NCI-H1105 (cell line): ENCODE data around the gene MSI2.

Source experiments
- DNase-seq: peaks from one replicate; lab custom pipeline; 2025; lab: John Stamatoyannopoulos, UW

Gene MSI2

DNA sequence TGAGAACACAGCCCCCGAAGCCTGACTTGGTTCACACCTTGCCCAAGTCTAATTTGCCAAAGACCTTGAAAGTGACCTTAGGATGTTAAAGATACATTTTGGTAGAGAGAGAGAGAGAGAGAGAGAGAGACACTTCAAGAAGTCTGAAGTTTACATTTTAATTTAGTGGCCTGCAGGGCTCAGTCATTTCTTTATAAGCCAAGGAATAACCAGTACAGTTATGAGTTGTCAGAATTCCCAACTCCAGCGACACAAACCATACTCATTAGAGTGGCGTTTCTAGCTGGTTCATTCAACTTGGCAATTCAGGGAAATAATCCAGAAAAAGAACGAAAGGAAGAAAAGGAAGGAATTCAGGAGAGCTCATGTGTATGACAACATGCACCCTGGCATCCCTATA is 284.7 kb downstream of the MSI2 start:
- DNase-seq, result no peak

DNA sequence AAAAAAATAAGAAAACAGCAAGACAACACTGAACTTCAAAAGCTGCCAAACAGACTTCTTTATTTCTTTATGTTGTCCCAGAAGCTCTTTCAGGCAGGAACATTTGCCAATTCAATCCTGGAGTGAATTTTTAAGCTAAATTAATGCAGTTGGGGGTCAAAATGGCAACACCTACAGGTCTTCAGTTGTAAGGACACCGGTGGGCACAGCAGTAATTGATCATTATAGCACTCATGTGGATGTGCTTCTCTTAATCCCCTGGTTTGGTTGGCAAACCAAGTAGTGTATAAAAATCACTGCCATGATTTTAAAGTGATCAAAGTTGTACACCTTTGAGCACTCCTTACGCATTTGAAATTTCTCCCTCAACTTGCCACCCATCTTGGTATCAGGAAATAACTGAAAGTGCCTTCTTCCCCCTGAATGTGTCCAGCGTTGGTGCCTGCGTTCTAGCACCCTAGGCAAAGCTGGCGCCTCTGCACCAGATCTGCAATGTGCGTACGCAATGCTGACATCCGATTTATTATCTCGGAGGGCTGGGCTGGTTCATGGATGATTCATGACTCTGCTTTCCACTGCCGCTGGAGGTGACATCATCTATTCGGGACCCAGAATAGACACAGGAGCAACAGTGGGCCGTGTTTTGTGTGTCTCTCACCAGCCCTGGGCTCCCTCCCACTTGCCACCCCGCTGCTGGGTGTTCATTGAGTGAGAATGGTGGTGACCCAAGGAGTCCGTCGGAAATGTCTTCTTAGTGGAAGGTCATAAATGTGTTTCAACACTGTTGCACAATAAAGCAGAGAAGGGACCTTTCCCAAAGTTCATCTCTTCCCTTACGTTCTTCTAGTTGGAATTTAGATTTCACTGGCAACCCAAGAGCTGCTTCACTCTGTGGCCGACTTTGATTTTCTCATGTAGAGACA is 285.4 kb downstream of the MSI2 start:
- no peak for DNase-seq

DNA sequence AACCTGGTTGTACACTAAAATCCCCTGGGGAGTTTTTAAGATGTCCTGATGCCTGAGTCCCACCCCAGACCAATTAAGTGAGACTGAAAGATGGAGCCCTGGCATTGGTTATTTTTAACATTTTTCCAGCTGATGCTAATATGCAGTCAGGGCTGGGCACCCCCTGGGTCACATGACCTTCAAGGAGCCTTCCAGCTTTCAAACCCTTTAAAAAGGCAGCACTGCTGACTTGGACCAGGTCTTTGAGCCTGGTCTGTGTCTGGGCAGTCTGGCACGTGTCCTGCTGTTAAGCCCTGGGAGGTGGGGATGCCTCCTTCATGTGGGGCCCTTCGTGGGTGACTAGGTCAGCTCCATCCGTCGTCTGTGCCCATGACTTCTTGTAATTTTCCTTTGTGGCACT is 286.2 kb downstream of the MSI2 start:
- no peak for DNase-seq

DNA sequence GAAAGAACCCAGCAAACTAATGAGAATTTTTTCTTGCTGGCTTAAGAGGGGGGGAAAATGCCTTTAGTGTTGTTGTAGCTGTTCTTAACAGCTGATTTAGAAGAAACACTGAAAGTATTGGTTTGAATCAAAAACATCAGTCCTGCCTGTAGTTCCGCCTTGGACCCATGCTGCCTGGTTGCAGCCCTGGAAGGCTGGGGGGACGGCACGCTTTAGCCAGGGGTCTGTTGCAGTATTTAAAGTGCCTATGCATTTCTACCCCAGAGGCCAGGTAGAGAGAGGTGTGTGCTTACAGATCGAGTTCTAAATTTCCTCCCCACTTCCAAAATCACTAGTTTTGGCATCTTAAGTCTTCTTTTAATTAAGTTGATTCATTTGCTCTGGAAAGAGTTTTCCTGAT is 286.9 kb downstream of the MSI2 start:
- no peak for DNase-seq

DNA sequence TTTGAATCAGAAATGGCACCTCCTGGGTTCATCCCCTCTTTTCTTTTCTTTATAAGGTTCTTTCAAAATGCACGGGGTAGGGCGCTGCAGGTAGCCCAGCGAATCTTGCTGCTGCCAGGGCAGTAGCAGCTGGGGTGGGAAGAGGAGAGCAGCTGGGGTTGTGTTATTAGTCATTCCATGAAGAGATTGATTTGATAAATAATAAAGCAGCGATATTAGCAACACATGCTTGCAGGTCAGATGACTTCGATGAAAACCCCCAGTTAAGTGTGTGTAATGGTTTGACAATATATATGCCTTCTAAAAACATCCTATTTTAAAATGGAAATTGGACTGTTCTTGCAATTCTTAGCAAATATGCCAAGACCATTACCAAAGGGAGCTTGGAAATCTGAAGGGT is 288.1 kb downstream of the MSI2 start:
- DNase-seq, result peak; percentile 41

DNA sequence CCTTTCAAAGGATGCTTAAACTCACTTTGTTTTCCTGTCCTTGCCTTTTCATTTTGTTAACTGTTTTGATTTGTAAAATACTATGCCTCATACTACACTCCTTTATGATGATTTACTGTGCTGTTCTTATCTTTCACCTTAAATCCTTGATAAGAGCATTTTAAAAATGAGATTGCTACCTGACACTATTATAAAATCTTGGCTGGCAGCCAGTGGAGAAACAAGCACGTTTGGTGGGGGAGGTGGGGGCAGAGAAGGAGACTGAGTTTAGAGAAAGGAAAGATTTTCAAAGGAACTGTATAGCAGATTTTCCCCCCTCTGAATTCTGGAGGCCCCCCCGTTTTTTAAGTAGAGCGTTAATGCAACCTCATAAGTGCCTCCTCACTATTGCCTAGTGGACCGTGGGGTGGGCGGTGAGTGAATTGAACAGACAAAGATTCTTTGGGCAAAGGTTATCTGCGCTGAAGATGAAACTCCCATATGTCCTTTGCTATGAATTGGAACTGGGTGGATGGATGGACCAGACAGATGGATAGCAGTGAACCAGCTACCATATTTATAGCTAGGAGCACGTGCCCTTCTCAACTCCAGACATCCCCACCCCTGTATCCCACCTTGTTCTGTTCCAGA is 288.6 kb downstream of the MSI2 start:
- DNase-seq, result peak; percentile 43

DNA sequence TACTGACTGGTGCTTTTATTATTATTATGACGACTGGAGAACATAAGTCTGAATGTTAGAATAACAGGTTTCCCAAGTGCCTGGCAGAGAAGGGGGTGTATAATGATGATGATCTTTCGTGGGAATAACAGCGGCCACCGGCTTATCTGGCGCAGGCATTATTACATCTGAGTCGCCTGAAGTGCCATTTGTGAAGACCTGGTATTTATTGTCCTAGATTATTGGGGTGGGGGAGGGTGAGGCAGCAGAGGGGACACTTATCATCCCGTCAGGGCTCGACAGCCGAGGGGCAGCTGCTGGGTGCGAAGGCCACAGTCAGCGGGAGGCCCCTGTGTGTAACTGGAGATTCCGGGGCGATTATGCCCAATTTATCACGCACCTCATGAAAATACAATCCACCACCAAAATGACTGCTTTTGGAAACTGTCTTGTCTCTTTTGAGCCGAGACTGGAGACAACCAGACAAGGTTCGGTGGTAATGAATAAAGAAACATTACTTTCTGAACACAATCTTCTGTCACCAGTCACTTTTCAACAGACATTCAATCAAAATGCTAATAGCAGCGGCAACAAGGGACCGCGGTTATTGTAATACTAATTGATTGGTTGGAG is 289.5 kb downstream of the MSI2 start:
- peak; percentile 74 for DNase-seq

DNA sequence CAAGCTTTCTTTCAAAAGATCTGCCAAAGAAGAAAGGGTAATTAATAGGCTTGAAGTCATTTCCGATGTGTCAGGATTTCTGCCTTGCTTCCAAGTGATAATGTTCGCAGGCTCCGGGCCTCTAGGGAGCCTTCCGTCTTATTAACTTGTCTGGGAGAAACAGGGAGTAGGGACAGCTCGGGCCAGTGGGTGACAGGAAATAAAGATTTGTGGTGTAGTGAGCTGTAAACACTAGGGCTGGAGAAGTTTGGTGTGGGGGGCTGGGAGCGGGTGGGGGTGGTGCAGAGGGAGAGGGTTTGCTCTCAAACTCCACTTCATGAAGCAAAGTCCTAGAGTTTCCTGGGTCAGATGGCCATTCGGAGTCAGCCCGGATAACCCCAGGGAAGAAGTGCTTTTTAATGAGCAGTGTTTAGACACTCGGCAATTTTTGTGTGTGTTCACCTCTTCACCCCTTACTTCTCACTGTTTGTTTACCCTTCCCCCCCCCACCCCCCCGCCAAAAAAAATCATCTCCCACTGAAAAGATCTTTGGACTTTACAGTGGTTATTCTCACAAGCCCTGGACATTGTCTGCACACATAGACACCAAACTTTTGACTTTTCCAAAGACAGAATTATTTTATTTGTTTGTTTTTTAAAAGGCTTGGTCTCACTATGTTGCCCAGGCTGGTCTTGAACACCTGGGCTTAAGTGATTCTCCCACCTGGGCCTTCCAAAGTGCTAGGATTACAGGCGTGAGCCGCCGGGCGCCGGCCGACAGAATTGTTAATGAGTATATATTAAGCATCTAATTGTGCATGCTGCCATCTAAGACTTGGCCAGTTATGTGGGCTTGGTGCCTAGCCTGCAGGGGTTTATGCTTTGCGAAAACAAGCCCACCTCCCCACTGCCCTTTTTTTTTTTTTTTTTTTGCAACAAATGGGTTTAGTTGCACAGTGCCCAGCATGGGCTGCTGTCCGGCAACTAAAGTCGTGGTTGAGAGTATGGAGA is 292.4 kb downstream of the MSI2 start:
- no peak for DNase-seq

DNA sequence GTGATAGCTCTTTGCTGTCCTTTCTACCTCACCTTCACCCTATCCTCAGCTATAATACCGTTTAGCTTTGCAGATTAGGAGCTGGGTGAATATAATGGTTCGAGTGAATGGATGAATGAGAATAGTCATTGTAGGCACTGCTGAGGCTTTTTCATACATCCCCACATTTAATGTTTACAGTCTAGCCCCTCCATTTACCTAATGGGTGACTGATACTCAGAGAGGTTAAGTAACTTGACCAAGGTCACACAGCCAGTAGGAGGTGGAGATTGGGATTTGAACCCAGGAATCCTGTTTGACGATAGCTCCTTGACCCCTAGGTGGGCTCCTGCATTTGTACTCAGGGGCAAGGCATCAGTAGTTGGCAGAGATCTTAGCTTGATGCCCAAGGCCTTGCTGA is 293.1 kb downstream of the MSI2 start:
- DNase-seq, result no peak

DNA sequence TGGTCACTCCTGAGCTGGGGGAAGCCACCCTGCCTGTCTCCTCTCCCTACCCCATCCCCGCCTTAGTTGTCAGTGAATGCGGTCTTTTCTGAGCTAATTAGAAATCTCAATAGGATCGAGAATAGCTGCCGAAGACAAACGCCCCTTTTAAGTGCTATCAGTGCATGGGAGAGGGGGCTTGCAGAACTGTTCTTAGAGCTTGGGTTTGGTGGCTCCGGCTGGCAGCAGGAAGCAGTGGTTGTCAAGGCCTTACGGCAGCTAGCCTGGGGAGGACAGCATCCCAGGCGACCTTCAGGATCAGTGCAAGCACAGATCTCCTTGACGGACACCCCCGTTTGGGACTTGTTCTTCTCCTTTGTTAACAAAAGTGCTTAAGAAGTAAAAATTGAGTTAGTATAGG is 293.7 kb downstream of the MSI2 start:
- no peak for DNase-seq

DNA sequence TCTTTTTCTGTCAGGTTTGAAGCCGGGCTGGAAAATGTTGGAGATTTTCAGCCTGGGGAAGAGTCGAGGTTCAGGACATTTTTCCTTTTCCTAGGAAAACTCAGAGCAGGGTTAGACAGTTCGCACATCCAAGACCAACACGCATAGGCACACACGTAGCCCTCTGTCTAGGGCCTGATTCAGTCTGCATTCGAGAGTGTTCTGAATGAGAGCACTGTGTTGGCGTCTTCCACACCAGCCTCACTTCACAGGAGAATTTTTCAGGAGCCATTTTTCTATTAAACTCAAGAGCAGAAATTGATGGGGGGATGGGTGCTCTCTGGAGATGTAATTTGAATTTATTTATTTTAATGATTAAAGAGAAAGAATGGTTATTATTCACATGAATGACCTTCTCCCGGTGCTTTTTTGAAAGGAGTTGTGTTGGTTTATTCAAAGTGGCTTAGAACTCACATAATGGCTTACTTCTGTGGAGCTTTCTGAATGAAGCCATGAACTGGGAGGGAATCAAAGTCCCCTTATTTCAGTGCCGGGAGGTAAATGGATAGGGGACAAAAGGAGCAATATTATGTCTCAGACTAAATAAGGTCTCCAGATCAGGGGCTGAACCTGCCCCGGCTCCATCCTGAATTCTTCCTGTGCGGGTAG is 294.5 kb downstream of the MSI2 start:
- no peak for DNase-seq

DNA sequence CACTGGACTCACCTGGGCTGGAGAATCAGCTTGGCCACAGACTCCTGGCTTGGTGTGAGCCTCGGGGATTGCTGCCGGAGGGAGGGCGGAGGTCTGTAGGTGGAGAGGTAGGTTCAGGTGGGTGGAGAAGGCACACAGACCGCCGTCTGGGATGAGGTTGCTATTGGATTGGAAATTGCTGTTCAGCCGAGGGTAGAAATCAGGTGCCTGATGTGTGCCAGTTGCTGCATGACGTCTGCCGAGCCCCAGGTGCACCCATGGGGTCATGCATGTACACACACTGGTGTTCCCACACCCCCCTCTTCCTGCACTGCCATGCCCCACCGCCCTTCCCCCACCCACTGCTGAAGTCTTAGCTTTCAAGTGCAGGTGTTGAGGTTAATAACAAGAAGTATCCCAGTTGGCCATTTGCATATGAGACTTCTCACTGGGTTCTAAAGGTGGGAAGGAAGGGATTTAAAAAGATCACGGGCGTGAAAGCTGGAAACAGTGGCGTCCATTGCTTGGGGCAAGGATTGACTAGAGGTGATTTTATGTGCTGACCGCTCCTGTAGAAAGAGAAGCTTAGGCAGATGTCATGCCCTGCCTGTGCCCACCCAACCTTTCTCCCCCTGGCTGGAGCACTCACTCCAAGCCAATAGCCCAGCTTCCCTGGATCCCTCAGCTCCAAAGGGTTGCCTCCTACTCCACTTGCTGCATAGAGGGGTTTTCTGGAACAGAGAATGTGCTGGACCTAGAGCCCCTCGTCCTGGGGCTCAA is 295.2 kb downstream of the MSI2 start:
- DNase-seq, result no peak

DNA sequence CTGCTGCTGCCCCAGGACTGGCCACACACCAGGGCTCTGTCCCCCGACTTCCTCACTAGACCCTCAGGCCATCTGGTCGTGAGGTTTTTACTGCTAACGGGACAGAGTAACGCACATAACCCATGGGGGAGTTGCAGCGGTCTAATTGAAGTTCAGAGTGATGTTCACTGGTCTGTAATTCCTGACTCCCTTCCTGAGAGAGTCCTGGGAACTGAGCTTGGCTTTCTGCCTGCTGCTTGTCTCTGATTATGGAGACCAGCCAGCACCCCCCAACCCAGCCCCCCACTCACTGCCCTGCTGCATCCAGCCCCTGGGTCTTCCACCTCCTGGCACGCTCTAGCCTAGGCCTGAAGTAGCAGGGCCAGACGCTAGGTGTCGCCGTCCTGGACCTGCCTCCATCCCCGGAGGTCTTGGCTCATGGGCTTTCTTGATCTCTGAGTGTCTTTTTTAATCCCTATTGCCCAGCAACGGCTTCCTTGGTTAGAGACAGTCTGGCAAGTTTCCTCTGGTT is 295.8 kb downstream of the MSI2 start:
- no peak for DNase-seq

DNA sequence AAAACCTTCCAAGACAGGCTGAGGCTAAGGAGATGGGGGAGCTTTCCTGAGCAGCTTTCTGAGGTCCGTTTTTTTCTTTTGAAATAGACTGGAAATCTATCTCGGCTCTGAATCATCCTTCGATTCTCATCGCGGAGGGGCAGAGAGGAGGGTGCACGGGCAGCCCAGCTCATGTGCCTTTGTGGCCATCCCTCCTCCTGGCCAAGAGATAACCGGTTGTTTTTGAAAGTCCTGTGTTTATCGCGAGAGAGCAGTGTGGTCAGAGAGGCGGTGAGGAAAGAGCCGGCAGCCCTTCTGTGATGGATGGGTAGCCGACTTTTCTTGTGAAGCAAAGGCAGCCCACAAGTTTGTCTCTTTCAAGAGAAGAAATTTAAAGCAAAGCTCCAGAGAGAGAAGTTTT is 297.2 kb downstream of the MSI2 start:
- no peak for DNase-seq

DNA sequence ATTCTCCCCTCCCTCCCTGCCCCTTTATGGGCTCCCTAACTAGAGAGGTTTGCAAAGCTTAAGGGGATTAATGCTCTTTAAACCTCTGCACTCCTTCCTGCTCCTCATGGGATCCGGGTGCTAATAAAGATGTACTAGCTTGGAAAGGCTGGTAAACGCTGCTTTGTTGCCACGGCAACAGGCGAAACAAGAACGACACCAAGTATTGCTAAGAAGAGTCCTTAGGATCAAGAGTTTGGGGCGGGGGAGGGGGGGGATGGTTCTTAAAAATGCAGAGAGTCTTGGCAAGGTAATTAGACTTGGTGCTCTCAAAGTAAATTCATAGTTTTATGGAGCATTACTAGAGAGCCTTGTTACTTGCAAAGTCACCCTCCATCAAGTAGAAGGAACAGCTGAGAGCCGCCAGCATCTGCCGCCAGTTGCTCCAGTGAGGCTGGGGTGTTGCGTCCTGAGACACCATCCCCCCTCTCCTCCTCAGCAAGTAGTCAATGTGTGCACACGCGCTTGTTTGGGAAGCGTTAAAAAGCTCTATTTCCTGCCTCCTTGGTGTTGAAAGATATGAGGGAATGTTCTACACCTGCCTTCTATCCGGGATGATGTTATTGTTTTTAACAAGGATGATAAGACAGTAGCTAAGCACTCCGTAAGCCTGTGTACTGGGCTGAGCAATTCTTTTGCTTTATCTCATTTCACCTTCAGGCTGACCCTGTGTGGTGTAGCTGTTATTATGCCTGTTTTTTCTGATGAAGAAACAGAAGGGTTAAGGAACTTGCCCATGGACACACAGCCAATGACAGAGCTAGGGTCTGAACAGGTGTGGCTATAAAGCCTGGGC is 297.9 kb downstream of the MSI2 start:
- DNase-seq, result no peak

DNA sequence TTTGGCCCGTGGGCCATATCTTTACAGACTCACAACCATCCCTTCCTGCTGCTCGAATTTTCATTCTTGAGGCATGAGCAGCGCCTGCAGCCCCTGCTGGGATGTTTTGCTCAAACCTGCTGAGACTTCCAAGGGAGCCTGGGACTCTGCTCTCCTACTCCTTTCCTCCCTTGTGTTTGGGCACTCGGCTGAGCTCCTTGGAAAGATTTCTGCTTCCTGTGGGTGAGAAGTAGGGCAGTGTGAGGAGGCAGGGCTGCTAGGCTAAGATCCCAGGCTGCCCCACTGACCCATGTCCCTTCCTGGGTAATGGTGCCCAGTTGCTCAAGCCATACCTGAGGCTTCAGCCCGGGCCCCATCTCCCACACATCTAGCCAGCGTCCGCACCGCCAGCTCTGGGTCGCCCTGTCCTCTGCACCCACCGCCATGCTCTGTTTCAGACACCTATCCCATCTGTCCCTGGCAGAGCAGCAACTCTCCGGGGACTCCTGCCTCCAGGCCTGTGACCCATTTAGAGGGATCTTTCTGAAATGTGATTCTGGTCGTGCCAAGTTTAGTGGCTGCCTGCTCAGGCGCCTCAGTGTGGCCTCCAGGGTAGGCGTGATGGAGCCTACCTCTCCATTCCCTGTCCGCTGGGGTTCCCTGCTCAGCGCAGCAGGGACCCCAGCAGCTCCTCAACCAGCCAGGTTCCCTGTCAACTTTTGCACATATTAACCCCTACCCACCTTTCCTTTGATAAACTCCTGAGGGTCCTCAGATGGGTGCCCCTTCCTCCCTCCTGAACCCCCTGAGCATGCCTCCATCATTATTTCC is 298.7 kb downstream of the MSI2 start:
- no peak for DNase-seq

DNA sequence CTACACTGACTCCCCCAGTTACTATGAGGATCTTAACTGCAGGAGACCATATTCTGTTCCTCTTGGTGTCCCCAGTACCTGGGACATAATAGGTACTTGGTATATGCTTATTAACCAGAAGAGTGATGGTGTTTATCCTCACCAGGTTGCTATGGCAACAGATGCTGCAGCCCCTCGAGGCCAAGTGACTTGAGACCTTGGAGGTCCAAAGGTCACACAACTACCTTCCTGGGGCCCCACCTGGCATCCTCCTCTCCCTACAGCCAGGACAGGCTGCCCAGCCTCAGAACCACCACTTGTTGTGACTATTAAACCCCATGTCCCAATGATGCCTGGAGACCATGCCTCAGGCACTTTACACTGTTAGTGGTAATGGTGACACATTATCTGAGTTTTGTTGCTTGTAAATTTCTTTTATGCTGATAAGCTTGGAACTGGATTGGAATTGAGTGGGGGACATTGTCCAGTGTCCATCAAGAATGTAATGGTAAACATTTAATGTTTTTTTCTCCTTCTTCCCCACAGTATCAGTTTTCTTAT is 299.4 kb downstream of the MSI2 start:
- DNase-seq, result no peak

DNA sequence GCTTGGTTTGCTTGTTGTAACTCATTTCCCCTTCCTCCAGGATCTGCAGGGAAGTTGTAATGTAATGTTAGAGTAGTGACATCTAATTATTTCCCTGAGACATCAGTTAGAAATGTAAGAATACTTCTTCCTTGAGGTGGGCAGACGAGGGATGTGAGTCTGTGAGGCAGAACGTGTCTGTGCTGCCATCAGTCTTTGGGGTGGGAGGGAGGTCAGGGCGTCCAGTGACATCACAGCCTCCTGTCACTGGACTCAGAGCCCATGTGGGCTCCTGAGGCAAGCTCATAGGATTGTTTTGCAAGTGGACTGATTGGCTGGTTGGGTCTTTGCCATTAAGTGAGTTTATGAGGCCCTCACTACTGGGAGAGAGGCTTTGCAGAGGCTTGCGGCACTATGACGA is 300.0 kb downstream of the MSI2 start:
- DNase-seq, result no peak
